DLD1 (cell line): Measurements from ENCODE around the gene EGFL7.

ENCODE experiments used
- in situ Hi-C: cut with HindIII; loops from 2 replicates; pipeline ENCODE4 v1.10.0; 2017; ENCODE audit warnings: low sequenced_read_pairs

EGFL7 gene

DNA sequence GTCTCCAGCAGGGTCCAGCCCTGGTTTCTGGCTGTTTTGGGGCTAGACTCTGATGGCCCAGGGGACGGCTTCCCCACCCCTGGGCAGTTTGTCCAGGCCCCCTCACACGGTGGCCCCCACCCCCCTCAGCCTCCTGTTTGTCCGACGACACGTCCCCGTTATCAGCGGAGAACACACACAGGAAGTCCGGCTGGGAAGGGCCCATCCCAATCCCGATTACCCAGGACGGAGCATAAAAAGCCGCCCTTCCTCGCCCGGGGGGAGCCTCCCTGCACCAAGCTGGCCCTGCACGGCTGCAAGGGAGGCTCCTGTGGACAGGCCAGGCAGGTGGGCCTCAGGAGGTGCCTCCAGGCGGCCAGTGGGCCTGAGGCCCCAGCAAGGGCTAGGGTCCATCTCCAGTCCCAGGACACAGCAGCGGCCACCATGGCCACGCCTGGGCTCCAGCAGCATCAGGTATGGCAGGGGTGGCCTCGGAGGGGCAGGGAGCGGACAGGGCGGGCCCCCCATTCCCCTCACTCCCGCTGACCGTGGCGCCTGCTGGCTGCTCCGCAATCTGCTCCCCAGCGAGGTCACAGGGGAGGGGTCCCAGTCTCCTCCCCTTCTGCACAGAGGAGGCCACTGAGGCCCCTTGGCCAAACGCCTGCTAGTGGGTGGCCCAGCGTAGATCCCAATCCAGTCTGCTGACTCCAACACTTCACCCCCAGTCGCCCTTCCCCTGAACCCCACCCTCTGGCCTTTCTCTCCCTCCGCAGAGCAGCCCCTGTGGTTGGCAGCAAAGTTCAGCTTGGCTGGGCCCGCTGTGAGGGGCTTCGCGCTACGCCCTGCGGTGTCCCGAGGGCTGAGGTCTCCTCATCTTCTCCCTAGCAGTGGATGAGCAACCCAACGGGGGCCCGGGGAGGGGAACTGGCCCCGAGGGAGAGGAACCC, at the start of gene EGFL7:
Gene EGFL7, plus strand, starts transcription at position 261 of the 926 bp plus-strand sequence. CDS start 5,367 bp downstream, outside the sequence.
- in situ Hi-C loops = no loop called here

- in situ Hi-C loops = no loop called here
Observed at GRCh38 chr9:136613824-136614371, 48.8 kb upstream of the EGFL7 start.

GRCh38 chr9:136614372-136614922, 48.3 kb upstream of the EGFL7 start:
- in situ Hi-C loops = no loop called here

DNA sequence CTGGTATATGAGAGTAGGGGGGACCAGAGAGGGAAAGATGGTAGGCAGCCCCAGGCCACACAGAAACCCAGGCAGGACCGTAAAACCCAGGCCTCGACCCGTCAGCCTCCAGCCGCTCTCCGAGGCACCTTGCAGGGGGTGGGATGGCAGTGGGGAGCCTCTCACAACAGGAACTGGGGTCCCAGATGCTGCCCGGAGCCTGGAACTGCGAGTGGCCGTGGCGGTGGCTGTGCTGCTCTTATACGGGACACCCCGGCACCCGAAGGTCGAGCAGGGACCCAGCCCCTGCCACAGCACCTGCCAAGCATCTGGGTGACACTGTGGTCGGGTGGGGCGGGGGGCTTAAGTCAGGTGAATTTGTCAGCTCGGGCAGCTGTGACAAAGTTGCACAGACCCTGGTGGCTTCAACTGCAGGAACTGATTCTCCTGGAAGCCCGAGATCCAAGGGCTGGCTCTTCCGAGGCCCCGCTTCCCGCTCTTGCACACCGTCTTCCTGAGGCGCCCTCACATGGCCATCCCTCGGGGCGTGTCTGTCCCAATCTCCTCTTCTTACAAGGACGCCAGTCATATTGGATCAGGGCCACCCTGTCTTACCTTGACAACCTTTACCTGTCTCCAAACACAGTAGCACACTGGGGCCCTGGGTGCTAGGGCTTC, 47.6 kb upstream of the EGFL7 start:
- in situ Hi-C loops = no loop called here

- in situ Hi-C loops = no loop called here
Observed at GRCh38 chr9:136615631-136616306, 46.9 kb upstream of the EGFL7 start.

DNA sequence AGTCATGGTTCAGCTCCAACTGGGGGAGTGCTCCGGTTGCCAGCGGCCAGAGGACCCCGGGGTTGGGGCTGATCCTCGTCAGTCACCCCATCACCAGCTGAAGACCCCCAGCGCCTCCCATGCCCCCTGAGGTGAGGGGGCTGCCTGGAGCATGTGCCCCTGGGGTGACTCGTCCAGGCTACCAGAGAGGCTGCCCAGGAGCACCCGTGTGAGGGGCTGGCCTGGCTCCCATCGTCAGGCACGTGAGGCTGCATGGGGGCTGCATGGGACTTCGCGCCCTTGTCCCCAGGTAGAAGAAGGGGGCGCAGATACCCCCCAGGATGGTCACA, 46.4 kb upstream of the EGFL7 start:
- in situ Hi-C loops = no loop called here

DNA sequence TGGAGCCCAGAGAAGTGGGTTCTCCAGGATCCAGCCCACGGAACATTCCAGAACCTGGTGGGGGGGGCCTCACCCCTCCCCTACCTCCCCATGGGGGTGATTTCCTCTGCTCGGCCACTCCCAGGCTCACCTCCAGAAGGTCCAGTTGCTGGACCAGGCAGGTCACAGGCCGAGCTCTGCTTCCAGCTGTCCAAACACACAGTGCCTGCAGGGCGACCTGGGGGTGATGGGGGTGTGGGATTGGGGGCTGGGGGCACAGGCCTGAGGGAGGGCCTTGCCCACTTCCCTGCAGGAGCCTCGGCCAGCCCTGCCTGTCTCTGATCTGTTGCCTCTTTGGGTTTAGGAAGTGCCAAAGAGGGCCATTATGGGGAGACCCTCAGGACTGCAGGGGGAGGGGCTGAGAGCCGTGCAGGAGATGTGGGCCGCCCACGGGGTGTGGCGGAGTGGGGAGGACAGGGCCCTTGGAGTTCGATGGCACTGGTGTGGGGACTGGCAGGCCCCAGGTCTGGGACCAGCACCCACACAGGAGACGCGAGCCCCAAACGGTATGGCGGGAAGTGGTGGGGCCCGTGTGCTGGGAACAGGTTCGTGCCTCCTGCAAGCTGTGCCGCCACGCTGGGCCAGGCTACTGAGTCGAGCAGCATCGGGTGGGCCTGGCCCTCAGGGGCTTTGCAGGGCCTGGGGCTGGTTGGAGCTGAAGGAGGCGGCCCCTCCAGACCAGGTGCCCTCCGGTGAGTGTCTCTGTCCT, 45.6 kb upstream of the EGFL7 start:
- in situ Hi-C loops = no loop called here

DNA sequence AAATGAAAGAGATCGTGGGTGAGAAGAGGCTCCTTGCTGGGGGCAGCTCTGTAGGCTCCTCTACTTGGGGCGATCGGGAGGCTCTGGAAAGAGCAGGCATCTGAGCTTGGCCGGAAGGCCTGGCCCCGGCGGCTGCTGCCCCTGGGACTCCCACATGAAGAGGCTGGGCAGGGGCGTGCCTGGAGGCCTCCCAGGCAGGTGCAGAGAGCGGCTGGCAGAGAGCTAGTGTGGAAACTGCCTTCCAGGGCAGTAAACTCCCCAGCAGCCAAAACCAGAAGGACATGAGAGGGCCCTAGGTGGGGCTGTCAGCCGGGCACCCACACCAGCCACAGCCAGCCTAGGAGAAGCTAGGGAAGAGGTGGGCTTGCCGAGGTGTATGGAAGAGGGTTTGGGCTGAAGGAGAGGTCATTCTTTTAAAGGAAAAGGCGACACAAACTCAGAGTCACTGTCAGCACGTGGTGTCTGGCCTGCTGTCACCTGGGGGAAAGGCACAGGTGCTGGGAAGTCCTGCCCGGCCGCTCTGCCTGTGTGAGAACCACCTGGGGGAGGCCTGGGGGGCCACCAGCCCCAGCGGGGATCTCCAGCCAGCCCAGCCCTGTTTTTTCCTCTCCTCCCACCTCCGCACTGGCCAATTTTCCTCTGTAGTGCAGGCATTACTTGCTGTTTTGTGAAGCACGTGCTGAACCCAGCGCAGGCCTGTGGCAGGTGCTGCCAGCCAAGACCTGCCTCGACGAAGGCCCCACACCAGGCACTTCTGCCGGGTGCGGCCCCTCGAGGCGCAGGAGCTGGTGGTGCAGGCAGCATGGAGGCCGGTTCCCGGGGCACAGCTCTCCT, 44.8 kb upstream of the EGFL7 start:
- in situ Hi-C loops = no loop called here

DNA sequence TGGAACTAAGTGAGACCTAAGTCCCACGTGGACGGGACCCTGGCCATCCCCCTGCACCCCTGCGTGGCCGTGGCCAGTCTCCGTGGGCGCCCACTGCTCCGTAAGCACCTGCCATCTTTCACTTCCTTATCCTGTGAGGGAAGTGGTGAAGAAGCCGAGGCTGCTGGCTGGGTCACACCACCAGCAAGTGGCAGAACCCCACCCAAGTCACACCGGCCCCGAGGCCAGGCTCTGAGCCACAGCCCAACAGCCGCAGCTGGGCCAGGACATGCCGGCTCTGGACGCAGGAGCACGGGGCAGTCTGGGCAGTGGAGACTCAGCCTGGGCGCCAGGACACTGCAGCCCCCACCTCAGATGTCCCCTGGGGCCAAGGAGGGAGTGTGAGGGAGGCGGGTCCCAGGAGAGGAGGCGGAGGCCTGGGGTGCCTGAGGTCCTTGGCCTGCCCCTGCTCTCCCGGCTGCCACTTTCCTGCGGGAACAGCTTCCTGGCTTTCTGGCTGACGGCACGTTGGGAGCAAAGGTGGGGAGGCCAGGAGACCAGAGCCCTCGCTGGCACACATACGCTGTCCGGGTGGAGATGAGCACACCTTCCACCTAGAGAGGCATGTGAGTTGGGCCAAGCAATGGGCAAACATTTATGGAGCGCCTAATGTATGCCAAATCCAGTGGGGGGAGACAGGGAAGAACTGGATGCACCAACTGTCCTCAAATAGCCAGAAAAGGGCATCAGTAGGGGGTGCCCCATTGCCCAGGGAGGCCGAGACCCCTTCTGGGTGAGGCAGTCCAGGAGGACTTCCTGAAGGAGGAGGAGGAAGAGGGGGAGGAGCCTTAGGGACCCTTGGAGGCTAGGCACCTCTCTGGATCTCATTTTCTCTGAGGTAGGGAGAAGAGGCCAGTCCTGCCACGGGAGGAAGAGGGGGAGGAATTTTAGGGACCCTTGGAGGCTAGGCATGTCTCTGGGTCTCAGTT, 43.9 kb upstream of the EGFL7 start:
- in situ Hi-C loops = no loop called here

GRCh38 chr9:136619742-136620440, 42.8 kb upstream of the EGFL7 start:
- in situ Hi-C loops = no loop called here

- in situ Hi-C loops = no loop called here
Observed at GRCh38 chr9:136620441-136621018, 42.2 kb upstream of the EGFL7 start.

- in situ Hi-C loops = no loop called here
Observed at GRCh38 chr9:136621019-136621733, 41.5 kb upstream of the EGFL7 start.

DNA sequence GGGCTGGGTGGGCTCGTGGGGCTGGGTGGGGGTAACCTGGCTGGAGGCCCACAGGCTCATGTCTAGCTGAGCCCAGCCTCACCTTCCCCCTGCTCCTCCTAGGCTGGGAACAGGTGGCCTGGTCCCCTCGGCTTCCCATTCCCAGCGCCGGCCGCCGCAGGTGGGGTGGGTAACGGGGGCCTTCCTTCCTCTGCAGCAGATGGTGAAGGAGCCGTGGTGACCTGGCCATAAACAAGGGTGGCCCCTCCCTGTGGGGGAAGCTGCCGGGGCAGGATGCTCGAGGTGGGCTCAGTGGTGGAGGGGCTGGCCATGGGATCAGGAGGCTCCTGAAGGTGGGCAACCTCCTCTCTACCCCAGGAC, 41.0 kb upstream of the EGFL7 start:
- in situ Hi-C loops = no loop called here

- in situ Hi-C loops = no loop called here
Observed at GRCh38 chr9:136622538-136622948, 40.2 kb upstream of the EGFL7 start.

GRCh38 chr9:136623016-136623841, 39.5 kb upstream of the EGFL7 start:
- in situ Hi-C loops = no loop called here

DNA sequence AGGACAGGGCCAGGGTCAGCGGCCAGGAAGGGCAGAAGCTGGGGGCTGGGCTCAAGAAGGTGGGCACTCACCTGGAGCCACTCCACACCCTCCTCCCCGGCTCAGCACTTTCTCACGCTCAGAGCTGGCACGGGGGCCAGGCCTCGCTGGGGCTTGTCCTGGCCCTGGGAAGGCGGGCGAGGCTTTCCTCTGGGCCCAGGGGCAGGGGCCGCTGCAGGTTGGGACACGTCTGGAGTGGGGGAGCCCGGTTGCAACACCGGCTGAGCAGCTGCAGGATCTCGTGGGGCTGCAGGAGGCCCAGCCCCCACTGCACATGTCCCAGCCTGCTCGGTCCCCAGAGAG, 38.9 kb upstream of the EGFL7 start:
- in situ Hi-C loops = no loop called here
